Ishikawa (cell line): ENCODE measurements around the gene NR3C1.

Experiments used
- CEBPB ChIP-seq: IDR thresholded peaks from 2 replicates; pipeline ENCODE4 v1.6.1; 2012
- CREB1 ChIP-seq: IDR thresholded peaks from 2 replicates; pipeline ENCODE4 v1.6.1; 2012; ENCODE audit warnings: low read depth
- EGR1 ChIP-seq: IDR thresholded peaks from 2 replicates; pipeline ENCODE4 v1.6.1; 2012
- EP300 ChIP-seq: IDR thresholded peaks from 2 replicates; pipeline ENCODE4 v1.6.1; 2012; ENCODE audit warnings: borderline replicate concordance
- FOXM1 ChIP-seq: IDR thresholded peaks from 2 replicates; pipeline ENCODE4 v1.6.1; 2012; ENCODE audit warnings: low read depth, borderline replicate concordance
- MAX ChIP-seq: IDR thresholded peaks from 2 replicates; pipeline ENCODE4 v1.6.1; 2012
- NFIC ChIP-seq: IDR thresholded peaks from 2 replicates; pipeline ENCODE4 v1.6.1; 2012
- RAD21 ChIP-seq: IDR thresholded peaks from 2 replicates; pipeline ENCODE4 v1.6.1; 2012; ENCODE audit warnings: low read depth
- TAF1 ChIP-seq: IDR thresholded peaks from 2 replicates; pipeline ENCODE4 v1.6.1; 2012; ENCODE audit warnings: low read depth, mild to moderate bottlenecking
- TCF12 ChIP-seq: IDR thresholded peaks from 2 replicates; pipeline ENCODE4 v1.6.1; 2012; ENCODE audit warnings: low read depth
- TEAD4 ChIP-seq: IDR thresholded peaks from 2 replicates; pipeline ENCODE4 v1.6.1; 2012
- YY1 ChIP-seq: IDR thresholded peaks from 2 replicates; pipeline ENCODE4 v1.6.1; 2012; ENCODE audit warnings: low read depth
- ZBTB7A ChIP-seq: IDR thresholded peaks from 2 replicates; pipeline ENCODE4 v1.6.1; 2012; ENCODE audit warnings: low read depth
- TF ChIP-seq, protein P1 (sequence below): IDR thresholded peaks from 2 replicates; pipeline ENCODE4 v1.6.1; 2012
- TF ChIP-seq, protein P2 (sequence below): IDR thresholded peaks from 2 replicates; pipeline ENCODE4 v1.6.1; 2012; ENCODE audit warnings: low read depth, mild to moderate bottlenecking

NR3C1 gene

DNA sequence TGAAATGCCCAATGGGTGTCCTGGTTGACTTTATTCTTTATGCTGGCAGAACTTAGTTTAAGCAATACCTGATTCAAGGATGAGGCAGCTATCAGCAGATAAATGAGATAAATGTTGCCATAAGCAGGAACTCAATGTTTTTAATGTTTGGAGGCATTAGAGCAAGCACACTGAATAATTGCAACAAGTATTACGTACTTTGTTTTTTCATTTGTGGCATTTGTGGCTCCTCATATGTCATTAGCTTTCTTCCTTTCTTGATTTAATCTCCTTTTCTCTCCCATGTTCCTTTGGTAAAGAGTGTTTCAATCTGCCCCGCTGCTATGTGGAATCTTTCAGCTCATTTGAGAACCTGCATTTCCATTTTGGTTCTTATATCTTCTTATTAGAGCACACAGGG, 6.4 kb upstream of the NR3C1 start:
- TF ChIP-seq, protein P1, sequence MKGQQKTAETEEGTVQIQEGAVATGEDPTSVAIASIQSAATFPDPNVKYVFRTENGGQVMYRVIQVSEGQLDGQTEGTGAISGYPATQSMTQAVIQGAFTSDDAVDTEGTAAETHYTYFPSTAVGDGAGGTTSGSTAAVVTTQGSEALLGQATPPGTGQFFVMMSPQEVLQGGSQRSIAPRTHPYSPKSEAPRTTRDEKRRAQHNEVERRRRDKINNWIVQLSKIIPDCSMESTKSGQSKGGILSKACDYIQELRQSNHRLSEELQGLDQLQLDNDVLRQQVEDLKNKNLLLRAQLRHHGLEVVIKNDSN, result no peak
- TF ChIP-seq TAF1, result no peak
- TF ChIP-seq FOXM1, result no peak
- TF ChIP-seq RAD21, result no peak
- no peak for TF ChIP-seq TCF12
- TF ChIP-seq MAX, result no peak
- TF ChIP-seq CEBPB, result no peak
- TF ChIP-seq, protein P2, sequence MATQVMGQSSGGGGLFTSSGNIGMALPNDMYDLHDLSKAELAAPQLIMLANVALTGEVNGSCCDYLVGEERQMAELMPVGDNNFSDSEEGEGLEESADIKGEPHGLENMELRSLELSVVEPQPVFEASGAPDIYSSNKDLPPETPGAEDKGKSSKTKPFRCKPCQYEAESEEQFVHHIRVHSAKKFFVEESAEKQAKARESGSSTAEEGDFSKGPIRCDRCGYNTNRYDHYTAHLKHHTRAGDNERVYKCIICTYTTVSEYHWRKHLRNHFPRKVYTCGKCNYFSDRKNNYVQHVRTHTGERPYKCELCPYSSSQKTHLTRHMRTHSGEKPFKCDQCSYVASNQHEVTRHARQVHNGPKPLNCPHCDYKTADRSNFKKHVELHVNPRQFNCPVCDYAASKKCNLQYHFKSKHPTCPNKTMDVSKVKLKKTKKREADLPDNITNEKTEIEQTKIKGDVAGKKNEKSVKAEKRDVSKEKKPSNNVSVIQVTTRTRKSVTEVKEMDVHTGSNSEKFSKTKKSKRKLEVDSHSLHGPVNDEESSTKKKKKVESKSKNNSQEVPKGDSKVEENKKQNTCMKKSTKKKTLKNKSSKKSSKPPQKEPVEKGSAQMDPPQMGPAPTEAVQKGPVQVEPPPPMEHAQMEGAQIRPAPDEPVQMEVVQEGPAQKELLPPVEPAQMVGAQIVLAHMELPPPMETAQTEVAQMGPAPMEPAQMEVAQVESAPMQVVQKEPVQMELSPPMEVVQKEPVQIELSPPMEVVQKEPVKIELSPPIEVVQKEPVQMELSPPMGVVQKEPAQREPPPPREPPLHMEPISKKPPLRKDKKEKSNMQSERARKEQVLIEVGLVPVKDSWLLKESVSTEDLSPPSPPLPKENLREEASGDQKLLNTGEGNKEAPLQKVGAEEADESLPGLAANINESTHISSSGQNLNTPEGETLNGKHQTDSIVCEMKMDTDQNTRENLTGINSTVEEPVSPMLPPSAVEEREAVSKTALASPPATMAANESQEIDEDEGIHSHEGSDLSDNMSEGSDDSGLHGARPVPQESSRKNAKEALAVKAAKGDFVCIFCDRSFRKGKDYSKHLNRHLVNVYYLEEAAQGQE, result no peak
- no peak for TF ChIP-seq NFIC
- TF ChIP-seq YY1, result no peak
- TF ChIP-seq TEAD4, result no peak
- no peak for TF ChIP-seq ZBTB7A
- no peak for TF ChIP-seq EP300
- TF ChIP-seq EGR1, result no peak
- no peak for TF ChIP-seq CREB1

- no peak for TF ChIP-seq NFIC
- TF ChIP-seq TEAD4, result no peak
- TF ChIP-seq MAX, result no peak
- no peak for TF ChIP-seq ZBTB7A
- TF ChIP-seq, protein P2, result no peak
- TF ChIP-seq EP300, result no peak
- no peak for TF ChIP-seq CREB1
- TF ChIP-seq RAD21, result no peak
- TF ChIP-seq TAF1, result no peak
- no peak for TF ChIP-seq TCF12
- no peak for TF ChIP-seq CEBPB
- TF ChIP-seq YY1, result no peak
- TF ChIP-seq, protein P1, result no peak
- no peak for TF ChIP-seq FOXM1
- no peak for TF ChIP-seq EGR1
These were observed 2.9 kb upstream of the NR3C1 start for GRCh38 chr5:143406408-143406807.

DNA sequence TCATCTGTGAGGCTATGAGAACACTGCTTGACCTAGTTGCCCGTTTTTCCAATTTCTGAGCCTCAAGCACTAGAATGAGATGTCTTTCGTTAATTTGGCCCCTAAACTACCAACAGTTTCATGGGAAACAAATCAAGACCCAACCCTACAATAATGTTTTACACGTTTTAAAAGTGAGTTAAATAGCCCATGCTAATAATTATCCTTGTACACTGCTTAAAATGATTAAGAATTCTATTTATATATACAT, 2.3 kb upstream of the NR3C1 start:
- TF ChIP-seq CEBPB (no peak), EGR1 (no peak), RAD21 (no peak), TAF1 (no peak), MAX (no peak), EP300 (no peak), ZBTB7A (no peak), YY1 (no peak)
- TF ChIP-seq, protein P1, result no peak

GRCh38 chr5:143405063-143405848, 1.8 kb upstream of the NR3C1 start:
- TF ChIP-seq CEBPB (no peak; the same call in 1 of the 2 replicates), EP300 (no peak), ZBTB7A (peak; percentile 23; the same call in 1 of the 2 replicates), CREB1 (no peak), FOXM1 (no peak), TEAD4 (peak; percentile 26; the same call in 1 of the 2 replicates), EGR1 (peak; percentile 84; the same call in 1 of the 2 replicates), NFIC (peak; percentile 39), TCF12 (peak; percentile 45; the same call in 1 of the 2 replicates), TAF1 (peak; percentile 89), MAX (peak; percentile 83), YY1 (peak; percentile 99), RAD21 (no peak)
- TF ChIP-seq, protein P2, result no peak
- TF ChIP-seq, protein P1, result no peak
